Transverse colon (tissue), 3 donors: Measurements from ENCODE around the gene DTD1.

Experiments used
- POLR2A ChIP-seq: fragments of 450-650 bp; IDR thresholded peaks from one replicate; pipeline ENCODE4 v1.6.1; 2016; ENCODE audit warnings: antibody characterized with exemption, mild to moderate bottlenecking, moderate library complexity
- TF ChIP-seq, protein P1 (sequence below), 5 experiments: fragments of 200-600 bp in 3 of 5; fragments of 450-650 bp in 2 of 5; sonication (generic) in 3 of 5; IDR thresholded peaks; 1 replicate in 2 of 5; 2 replicates in 3 of 5; pipeline ENCODE4 v1.5.1; 2016 to 2017; ENCODE audit warnings: antibody characterized with exemption in 5 of 5, inconsistent platforms in 3 of 5, mild to moderate bottlenecking in 2 of 5, moderate library complexity in 1 of 5

DNA sequence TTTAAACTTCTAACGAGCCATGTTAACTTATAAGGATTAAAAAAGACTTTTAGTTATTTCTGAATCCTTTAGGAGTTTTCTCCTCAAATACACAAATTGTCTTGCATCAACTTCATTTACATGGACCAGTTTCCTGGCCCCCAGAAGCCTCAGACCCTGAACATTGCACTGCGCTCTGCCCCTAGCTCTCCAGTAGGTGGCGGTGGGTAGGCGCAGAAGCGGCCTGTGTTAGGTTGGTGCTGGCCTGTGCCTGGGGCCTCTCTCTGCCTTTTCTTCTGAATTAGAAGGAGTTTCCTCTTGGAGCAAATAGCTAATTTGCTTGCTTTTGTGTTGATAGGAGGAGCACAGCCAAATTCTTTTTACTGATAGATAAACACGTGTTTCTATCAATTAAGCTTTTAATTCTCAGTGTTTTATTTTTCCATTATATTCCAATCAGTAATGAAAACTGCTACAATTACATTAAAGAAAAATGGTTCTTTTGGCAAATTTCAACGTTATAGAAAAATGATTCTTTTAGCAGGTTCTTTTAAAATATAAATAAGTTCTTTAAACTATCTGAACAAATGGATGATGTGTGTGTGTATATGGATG lies 44.4 kb downstream of the DTD1 start:
- TF ChIP-seq, protein P1, sequence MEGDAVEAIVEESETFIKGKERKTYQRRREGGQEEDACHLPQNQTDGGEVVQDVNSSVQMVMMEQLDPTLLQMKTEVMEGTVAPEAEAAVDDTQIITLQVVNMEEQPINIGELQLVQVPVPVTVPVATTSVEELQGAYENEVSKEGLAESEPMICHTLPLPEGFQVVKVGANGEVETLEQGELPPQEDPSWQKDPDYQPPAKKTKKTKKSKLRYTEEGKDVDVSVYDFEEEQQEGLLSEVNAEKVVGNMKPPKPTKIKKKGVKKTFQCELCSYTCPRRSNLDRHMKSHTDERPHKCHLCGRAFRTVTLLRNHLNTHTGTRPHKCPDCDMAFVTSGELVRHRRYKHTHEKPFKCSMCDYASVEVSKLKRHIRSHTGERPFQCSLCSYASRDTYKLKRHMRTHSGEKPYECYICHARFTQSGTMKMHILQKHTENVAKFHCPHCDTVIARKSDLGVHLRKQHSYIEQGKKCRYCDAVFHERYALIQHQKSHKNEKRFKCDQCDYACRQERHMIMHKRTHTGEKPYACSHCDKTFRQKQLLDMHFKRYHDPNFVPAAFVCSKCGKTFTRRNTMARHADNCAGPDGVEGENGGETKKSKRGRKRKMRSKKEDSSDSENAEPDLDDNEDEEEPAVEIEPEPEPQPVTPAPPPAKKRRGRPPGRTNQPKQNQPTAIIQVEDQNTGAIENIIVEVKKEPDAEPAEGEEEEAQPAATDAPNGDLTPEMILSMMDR (IDR thresholded peaks at IDR 0.05), result peak; percentile 83 to 88 (median 86)
- no peak for TF ChIP-seq POLR2A
